VCaP (cell line): Measurements from ENCODE around the gene TMEM198.
A peak's percentile ranks its signal among the peaks of the same experiment; 100 is the strongest.

Source experiments
- H3K27ac ChIP-seq: fragments of 450-650 bp; 2 replicates; pipeline ENCODE4 v1.5.1; 2017
- CTCF ChIP-seq: fragments of 450-650 bp; conservative IDR thresholded peaks from 2 replicates; pipeline ENCODE4 v1.5.1; 2017; ENCODE audit warnings: mild to moderate bottlenecking, moderate library complexity

The TMEM198 gene

GRCh38 chr2:219527472-219527871 is 16.4 kb upstream of the TMEM198 start:
- TF ChIP-seq CTCF = no peak
- no peak overlapping the region for H3K27ac ChIP-seq

GRCh38 chr2:219530048-219530963 is 13.5 kb upstream of the TMEM198 start:
- TF ChIP-seq CTCF = peak; percentile 94

GRCh38 chr2:219531639-219532377 is 12.0 kb upstream of the TMEM198 start:
- H3K27ac ChIP-seq = no peak overlapping the region
- TF ChIP-seq CTCF = no peak

More at GRCh38 chr2:219530048-219530963, 13.5 kb upstream of the TMEM198 start:
- H3K27ac ChIP-seq = no peak overlapping the region

- TF ChIP-seq CTCF = no peak
- H3K27ac ChIP-seq = no peak overlapping the region
Observed at GRCh38 chr2:219532378-219532649, 11.5 kb upstream of the TMEM198 start.

- no peak overlapping the region for H3K27ac ChIP-seq
- TF ChIP-seq CTCF = no peak
Observed at GRCh38 chr2:219533930-219534661, 9.7 kb upstream of the TMEM198 start.

- TF ChIP-seq CTCF = no peak
Observed at GRCh38 chr2:219536425-219536824, 7.4 kb upstream of the TMEM198 start.

GRCh38 chr2:219536967-219537366 is 6.9 kb upstream of the TMEM198 start:
- no peak for TF ChIP-seq CTCF
- H3K27ac ChIP-seq = no peak overlapping the region

More at GRCh38 chr2:219536425-219536824, 7.4 kb upstream of the TMEM198 start:
- H3K27ac ChIP-seq = no peak overlapping the region
